ENCODE measurements around the gene L1TD1.

DNA sequence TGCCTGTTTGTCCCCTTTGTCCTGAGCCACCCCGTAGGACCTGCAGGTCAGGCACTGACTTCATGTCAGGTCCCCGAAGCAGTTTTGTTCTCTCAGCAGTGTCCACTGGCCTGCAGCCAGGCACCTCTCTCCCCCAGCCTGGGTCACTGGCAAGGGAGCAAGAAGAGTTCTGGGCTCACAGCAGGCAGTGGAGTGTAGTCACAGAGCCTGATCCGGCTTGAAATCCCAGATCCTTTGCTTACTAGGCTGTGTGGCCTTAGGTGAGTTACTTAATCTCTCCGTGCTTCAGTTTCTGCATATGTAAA, 34.2 kb downstream of the L1TD1 start:
- TF ChIP-seq, protein P1, sequence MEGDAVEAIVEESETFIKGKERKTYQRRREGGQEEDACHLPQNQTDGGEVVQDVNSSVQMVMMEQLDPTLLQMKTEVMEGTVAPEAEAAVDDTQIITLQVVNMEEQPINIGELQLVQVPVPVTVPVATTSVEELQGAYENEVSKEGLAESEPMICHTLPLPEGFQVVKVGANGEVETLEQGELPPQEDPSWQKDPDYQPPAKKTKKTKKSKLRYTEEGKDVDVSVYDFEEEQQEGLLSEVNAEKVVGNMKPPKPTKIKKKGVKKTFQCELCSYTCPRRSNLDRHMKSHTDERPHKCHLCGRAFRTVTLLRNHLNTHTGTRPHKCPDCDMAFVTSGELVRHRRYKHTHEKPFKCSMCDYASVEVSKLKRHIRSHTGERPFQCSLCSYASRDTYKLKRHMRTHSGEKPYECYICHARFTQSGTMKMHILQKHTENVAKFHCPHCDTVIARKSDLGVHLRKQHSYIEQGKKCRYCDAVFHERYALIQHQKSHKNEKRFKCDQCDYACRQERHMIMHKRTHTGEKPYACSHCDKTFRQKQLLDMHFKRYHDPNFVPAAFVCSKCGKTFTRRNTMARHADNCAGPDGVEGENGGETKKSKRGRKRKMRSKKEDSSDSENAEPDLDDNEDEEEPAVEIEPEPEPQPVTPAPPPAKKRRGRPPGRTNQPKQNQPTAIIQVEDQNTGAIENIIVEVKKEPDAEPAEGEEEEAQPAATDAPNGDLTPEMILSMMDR (IDR thresholded peaks at IDR 0.05; ENCODE audit: low read depth, low read length), result no peak
- no peak for TF ChIP-seq EZH2phosphoT487 (IDR thresholded peaks at IDR 0.05; ENCODE audit: low read depth)
